Measurements from ENCODE around the gene INAFM2.

DNA sequence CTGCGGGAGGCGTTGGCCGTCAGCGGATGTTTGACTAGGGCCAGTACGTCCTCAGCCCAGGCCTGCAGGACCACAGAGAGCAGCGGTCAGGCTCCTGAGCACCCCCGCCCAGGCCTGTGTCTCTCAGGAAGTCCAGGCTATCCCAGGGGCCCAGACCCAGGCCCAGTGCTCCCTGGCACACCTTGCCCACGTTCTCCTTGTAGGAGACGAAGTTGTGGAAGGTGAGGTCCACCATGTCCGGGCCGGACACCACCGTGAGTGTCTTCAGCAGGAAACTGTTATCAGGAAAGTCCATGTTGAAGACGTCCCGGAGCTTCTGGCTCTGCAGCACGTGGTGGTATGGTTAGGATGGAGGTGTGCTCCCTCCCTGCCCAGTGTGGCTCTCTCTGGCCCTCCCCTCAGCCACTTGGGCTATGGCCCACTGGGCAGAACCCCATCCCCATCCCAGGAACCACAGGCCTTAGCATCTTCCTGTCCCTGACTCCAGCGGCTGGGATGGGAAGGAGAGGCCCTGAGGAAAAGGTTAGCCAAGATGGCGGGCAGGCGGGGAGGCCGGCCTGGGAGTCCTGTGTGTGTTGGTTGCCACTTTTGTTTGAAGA lies 21.1 kb upstream of the INAFM2 start:
- TF ChIP-seq POLR2A (IDR thresholded peaks at IDR 0.05; ENCODE audit: low read length), result no peak
- TF ChIP-seq GATA1 (IDR thresholded peaks at IDR 0.05; ENCODE audit: low read depth, low read length), result no peak
